ENCODE results near the gene SNRPB.

Gene SNRPB

GRCh38 chr20:2449386-2449785, 21.2 kb downstream of the SNRPB start:
- DNase-seq (ENCODE audit: low spot score) = no peak
- no peak for TF ChIP-seq CTCF (IDR thresholded peaks at IDR 0.05; ENCODE audit: extremely low read depth, missing control alignments)

- TF ChIP-seq CTCF (IDR thresholded peaks at IDR 0.05; ENCODE audit: extremely low read depth, missing control alignments) = no peak
- DNase-seq (ENCODE audit: low spot score) = no peak
These were observed 23.7 kb downstream of the SNRPB start for GRCh38 chr20:2446845-2447244.

- TF ChIP-seq CTCF (IDR thresholded peaks at IDR 0.05; ENCODE audit: extremely low read depth, missing control alignments) = no peak
- DNase-seq (ENCODE audit: low spot score) = no peak
These were observed 39.4 kb downstream of the SNRPB start for GRCh38 chr20:2431185-2431584.

GRCh38 chr20:2430538-2430937, 40.1 kb downstream of the SNRPB start:
- TF ChIP-seq CTCF (IDR thresholded peaks at IDR 0.05; ENCODE audit: extremely low read depth, missing control alignments) = no peak
- DNase-seq (ENCODE audit: low spot score) = no peak

- TF ChIP-seq CTCF (IDR thresholded peaks at IDR 0.05; ENCODE audit: extremely low read depth, missing control alignments) = no peak
- no peak for DNase-seq (ENCODE audit: low spot score)
These were observed 41.5 kb downstream of the SNRPB start for GRCh38 chr20:2429051-2429450.

- no peak for TF ChIP-seq CTCF (IDR thresholded peaks at IDR 0.05; ENCODE audit: extremely low read depth, missing control alignments)
- no peak for DNase-seq (ENCODE audit: low spot score)
These were observed 49.3 kb downstream of the SNRPB start for GRCh38 chr20:2421247-2421646.

- TF ChIP-seq CTCF (IDR thresholded peaks at IDR 0.05; ENCODE audit: extremely low read depth, missing control alignments) = no peak
- no peak for DNase-seq (ENCODE audit: low spot score)
These were observed 50.1 kb downstream of the SNRPB start for GRCh38 chr20:2420510-2420909.

Measured in GM20000 (cell line).